Memory B cell (primary cell): ENCODE data around the gene CCDC177.

ENCODE experiments used
- ATAC-seq: fragments of 150-1000 bp; cut with Tn5 transposase; 2 replicates; pipeline ENCODE4 v1.10.0; 2021; ENCODE audit warnings: low read depth, mild to moderate bottlenecking, moderate library complexity
- DNase-seq, 2 donors: peaks; one replicate each; pipeline ENCODE4 v3.0.0; 2022; ENCODE audit warnings: low spot score in 2 of 2
- H3K27ac Mint-ChIP-seq: one replicate; pipeline ENCODE4 v1.8.0; 2022; ENCODE audit warnings: mild to moderate bottlenecking, moderate library complexity, mixed read lengths
- H3K27me3 Mint-ChIP-seq: one replicate; pipeline ENCODE4 v1.8.0; 2022; ENCODE audit warnings: mixed read lengths
- H3K36me3 Mint-ChIP-seq: one replicate; pipeline ENCODE4 v1.8.0; 2022; ENCODE audit warnings: mild to moderate bottlenecking, mixed read lengths
- H3K4me1 Mint-ChIP-seq: one replicate; pipeline ENCODE4 v1.8.0; 2022; ENCODE audit warnings: mixed read lengths
- H3K4me3 Mint-ChIP-seq: one replicate; pipeline ENCODE4 v1.8.0; 2022; ENCODE audit warnings: mild to moderate bottlenecking, moderate library complexity, mixed read lengths
- H3K9me3 Mint-ChIP-seq: one replicate; pipeline ENCODE4 v1.8.0; 2022; ENCODE audit warnings: mixed read lengths

CCDC177 gene

GRCh38 chr14:69584389-69584788 is 9.7 kb upstream of the CCDC177 start:
- Mint-ChIP-seq H3K27me3 (peaks cover 2% of the 10 kb centered on the region), H3K4me3 (no peak overlapping the region), H3K4me1 (peaks cover 8% of the 10 kb centered on the region), H3K36me3 (no peaks in the 10 kb centered on the region), H3K27ac (no peak overlapping the region), H3K9me3 (no peaks in the 10 kb centered on the region)
- no peak for DNase-seq
- no peak for ATAC-seq

DNA sequence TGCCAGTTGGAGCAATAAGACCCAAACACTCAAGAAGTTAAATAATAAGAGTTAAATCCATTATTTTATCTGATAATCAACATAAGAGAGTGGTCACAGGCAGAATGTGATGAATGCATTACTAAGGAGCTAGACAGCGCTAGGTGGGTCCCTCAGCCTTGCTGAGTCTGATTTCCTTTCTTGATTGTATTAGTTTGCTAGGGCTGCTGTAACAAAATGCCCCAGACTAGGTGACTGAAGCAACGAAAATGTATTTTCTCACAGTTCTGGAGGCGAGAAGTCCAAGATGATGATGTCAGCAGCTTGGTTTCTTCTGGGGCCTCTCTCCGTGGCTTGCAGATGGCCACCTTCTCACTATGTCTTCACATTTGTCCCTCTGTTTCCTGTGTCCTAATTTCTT is 8.2 kb upstream of the CCDC177 start:
- Mint-ChIP-seq H3K4me1 (peaks cover 8% of the 10 kb centered on the region), H3K9me3 (no peaks in the 10 kb centered on the region), H3K27ac (no peak overlapping the region), H3K36me3 (no peaks in the 10 kb centered on the region), H3K4me3 (no peak overlapping the region), H3K27me3 (peaks cover 2% of the 10 kb centered on the region)
- DNase-seq, result no peak
- no peak for ATAC-seq

DNA sequence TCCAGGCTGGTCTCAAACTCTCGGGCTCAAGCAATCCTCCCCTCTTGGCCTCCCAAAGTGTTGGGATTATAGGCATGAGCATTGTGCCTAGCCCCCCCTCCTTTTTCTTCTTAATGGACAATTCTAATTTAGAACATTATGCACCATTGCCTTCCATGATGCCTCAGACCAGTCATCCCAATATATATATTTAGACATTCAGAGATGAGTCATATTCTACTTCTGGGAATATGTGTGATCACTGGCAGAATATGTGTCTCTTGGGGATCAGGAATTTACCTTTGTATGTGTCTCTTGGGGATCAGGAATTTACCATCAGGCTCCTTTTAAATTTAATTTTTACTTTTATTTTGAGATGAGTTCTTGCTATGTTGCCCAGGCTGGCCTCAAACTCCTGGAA is 7.5 kb upstream of the CCDC177 start:
- Mint-ChIP-seq H3K9me3 (no peaks in the 10 kb centered on the region), H3K27ac (no peak overlapping the region), H3K36me3 (no peaks in the 10 kb centered on the region), H3K27me3 (peaks cover 2% of the 10 kb centered on the region), H3K4me1 (peaks cover 8% of the 10 kb centered on the region), H3K4me3 (no peak overlapping the region)
- no peak for DNase-seq
- no peak for ATAC-seq

GRCh38 chr14:69581316-69581935 is 6.8 kb upstream of the CCDC177 start:
- Mint-ChIP-seq H3K9me3 (no peaks in the 10 kb centered on the region), H3K4me1 (peaks cover 8% of the 10 kb centered on the region), H3K27ac (no peak overlapping the region), H3K36me3 (no peaks in the 10 kb centered on the region), H3K4me3 (no peak overlapping the region), H3K27me3 (peaks cover 7% of the 10 kb centered on the region)
- no peak for ATAC-seq
- DNase-seq, result no peak

- H3K4me1 Mint-ChIP-seq, result peaks cover 8% of the 10 kb centered on the region
- no peak for DNase-seq
- H3K27ac Mint-ChIP-seq, result no peak overlapping the region
- H3K9me3 Mint-ChIP-seq, result no peaks in the 10 kb centered on the region
- peak; percentile 37 for ATAC-seq
- no peak overlapping the region for H3K4me3 Mint-ChIP-seq
- H3K36me3 Mint-ChIP-seq, result no peaks in the 10 kb centered on the region
- H3K27me3 Mint-ChIP-seq, result peaks cover 13% of the 10 kb centered on the region
Measured at GRCh38 chr14:69580009-69580577, 5.4 kb upstream of the CCDC177 start.

DNA sequence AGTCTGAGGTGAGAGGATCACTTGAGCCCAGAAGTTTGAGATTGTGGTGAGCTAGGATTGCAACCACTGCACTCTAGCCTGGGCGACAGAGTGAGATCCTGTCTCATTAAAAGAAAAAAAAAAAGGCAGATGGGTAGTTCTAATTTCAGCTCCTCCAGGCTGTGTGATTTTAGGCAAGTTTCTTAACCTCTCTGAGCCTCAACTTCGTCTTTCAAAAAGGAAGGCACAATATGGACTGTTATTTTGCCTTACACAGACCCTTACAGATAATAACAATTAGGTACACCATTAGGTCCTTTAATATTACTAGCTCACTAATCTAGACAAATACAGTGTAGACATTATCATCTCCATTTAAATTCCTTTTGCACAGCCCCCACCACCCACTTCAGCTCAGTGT is 4.8 kb upstream of the CCDC177 start:
- Mint-ChIP-seq H3K27ac (no peak overlapping the region), H3K36me3 (no peaks in the 10 kb centered on the region), H3K4me1 (peaks cover 7% of the 10 kb centered on the region), H3K9me3 (no peaks in the 10 kb centered on the region), H3K27me3 (peaks cover 16% of the 10 kb centered on the region), H3K4me3 (no peak overlapping the region)
- DNase-seq, result no peak
- no peak for ATAC-seq

DNA sequence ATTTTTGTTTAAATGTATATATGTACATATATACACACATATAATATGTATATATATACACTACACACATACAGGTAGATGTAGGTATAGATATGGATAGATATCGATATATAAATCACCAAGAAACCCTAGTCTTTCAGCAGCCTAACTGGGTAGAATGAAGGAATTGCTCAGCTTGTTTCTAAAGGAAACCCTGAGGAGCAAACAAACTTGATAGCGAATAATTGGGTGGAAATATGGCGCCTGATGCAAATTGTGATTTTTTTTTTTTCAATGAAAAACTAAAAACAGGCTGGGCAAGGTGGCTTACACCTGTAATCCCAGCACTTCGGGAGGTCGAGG is 254 bp upstream of the CCDC177 start:
- H3K4me3 Mint-ChIP-seq, result peak overlapping the region; percentile 83

DNA sequence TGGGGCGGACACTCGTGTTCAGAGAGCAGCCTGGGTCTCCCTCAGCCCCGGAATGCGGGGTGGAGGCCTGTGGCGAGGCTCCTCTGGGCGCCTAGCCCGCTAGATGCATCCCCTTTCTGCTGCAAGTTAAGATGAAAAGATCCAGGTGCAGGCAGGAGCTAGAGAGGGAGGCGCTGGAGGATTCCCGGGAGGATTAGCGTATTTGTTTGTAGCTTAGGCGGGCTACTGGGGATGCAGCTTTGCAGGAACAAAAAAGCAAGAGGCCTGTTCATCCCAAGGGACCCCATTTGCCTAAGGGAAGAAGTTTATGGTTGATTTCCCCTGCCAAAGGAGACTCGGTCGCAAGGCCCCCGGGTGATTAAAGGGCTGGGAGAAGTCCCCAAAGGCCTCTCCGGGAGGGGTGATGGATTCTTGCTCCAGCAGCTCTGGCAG is 824 bp downstream of the CCDC177 start:
- no peak for DNase-seq
- H3K4me1 Mint-ChIP-seq, result peaks cover 8% of the 10 kb centered on the region
- H3K9me3 Mint-ChIP-seq, result no peaks in the 10 kb centered on the region
- no peaks in the 10 kb centered on the region for H3K36me3 Mint-ChIP-seq
- H3K27ac Mint-ChIP-seq, result no peak overlapping the region
- peak overlapping the region; percentile 73 for H3K4me3 Mint-ChIP-seq
- H3K27me3 Mint-ChIP-seq, result peaks cover 24% of the 10 kb centered on the region
- no peak for ATAC-seq

More for the DNA sequence above, 254 bp upstream of the CCDC177 start:
- Mint-ChIP-seq H3K27ac (no peak overlapping the region), H3K4me1 (peaks cover 8% of the 10 kb centered on the region), H3K27me3 (peaks cover 22% of the 10 kb centered on the region), H3K36me3 (no peaks in the 10 kb centered on the region), H3K9me3 (no peaks in the 10 kb centered on the region)
- ATAC-seq, result peak; percentile 11
- no peak for DNase-seq

DNA sequence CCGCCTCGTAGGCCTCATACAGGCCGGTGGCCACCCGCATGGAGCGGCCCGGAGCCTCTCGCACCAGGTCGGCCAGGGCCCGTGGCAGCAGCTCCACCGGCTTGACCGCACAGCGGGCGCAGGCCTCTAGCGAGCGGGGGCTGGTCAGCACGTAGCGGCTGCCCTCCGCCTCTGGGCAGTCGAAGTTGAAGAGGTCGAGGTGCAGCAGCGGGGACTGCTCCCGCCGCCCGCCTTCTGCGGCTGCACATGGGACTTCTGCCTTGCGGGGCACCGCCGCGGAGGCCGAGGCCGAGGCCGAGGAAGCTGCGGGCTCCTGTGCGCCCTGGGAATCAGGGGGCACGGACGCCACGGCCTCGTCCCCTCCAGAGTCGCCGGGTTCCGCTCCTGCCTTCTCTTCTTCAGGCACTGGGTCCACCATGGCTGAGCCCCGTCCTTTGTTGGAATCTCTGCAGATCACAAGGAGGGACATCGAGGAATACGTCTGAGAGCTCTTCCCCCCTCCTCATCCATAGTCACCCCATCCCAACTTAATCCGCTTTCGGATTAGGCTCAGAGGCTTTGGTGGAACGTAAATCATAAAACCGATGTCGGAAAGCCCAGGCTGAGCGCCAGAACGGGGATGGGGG is 1.4 kb downstream of the CCDC177 start:
- H3K27ac Mint-ChIP-seq, result no peak overlapping the region
- no peaks in the 10 kb centered on the region for H3K9me3 Mint-ChIP-seq
- H3K4me1 Mint-ChIP-seq, result peaks cover 8% of the 10 kb centered on the region
- H3K27me3 Mint-ChIP-seq, result peaks cover 26% of the 10 kb centered on the region
- H3K4me3 Mint-ChIP-seq, result peak overlapping the region; percentile 73
- ATAC-seq, result no peak
- no peaks in the 10 kb centered on the region for H3K36me3 Mint-ChIP-seq
- DNase-seq, result no peak

- Mint-ChIP-seq H3K4me1 (peaks cover 8% of the 10 kb centered on the region), H3K27me3 (peaks cover 29% of the 10 kb centered on the region), H3K4me3 (peak overlapping the region; percentile 50), H3K36me3 (no peaks in the 10 kb centered on the region), H3K9me3 (no peaks in the 10 kb centered on the region), H3K27ac (no peak overlapping the region)
- ATAC-seq (no peak), DNase-seq (no peak)
Measured at GRCh38 chr14:69572841-69573135, 1.9 kb downstream of the CCDC177 start.

DNA sequence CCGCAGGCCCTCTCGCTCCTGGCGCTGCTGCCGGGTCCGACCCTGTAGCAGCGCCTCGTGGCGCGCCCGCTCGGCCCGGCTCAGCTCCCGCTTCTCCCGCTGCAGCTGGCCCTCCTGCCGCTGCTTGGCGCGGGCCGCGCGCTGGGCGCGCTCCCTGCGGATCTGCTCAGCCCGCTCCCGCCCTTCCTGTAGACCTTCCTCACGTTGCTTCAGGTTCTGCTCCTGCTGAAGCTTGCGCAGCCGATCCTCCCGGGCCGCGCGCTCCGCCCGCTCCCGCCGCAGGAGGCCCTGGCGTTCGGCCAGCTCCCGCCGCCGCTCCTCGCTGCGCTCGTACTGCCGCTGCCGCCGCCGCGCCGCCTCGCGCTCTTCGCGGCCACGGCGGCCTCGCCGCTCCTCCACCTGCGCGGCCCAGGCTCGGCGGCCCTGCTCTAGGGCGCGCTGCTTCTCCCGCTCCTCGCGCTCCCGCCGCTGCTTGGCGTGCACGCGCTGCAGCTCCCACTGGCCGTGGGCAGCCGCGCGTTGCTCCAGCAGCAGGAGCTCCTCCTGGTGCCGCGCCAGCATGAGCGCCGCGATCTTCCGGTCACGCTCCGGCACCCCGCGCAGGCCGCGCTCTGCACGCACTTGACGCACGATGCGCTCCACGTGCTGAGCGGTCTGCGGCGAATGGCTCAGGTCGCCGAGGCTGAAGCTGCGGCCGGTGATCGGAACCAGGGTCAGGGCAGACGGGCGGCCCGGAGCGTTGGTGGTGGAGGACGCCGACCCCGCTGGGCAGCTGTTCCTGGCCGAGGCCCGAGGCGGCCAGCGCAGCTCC is 2.4 kb downstream of the CCDC177 start:
- peaks cover 8% of the 10 kb centered on the region for H3K4me1 Mint-ChIP-seq
- H3K27ac Mint-ChIP-seq, result no peak overlapping the region
- no peaks in the 10 kb centered on the region for H3K36me3 Mint-ChIP-seq
- ATAC-seq, result no peak
- H3K27me3 Mint-ChIP-seq, result peaks cover 33% of the 10 kb centered on the region
- no peak for DNase-seq
- peak overlapping the region; percentile 50 for H3K4me3 Mint-ChIP-seq
- no peaks in the 10 kb centered on the region for H3K9me3 Mint-ChIP-seq

GRCh38 chr14:69571449-69572029 is 3.1 kb downstream of the CCDC177 start:
- Mint-ChIP-seq H3K27me3 (peaks cover 29% of the 10 kb centered on the region), H3K9me3 (no peaks in the 10 kb centered on the region), H3K36me3 (no peaks in the 10 kb centered on the region), H3K27ac (no peak overlapping the region), H3K4me1 (peaks cover 8% of the 10 kb centered on the region), H3K4me3 (no peak overlapping the region)
- DNase-seq (no peak), ATAC-seq (no peak)

DNA sequence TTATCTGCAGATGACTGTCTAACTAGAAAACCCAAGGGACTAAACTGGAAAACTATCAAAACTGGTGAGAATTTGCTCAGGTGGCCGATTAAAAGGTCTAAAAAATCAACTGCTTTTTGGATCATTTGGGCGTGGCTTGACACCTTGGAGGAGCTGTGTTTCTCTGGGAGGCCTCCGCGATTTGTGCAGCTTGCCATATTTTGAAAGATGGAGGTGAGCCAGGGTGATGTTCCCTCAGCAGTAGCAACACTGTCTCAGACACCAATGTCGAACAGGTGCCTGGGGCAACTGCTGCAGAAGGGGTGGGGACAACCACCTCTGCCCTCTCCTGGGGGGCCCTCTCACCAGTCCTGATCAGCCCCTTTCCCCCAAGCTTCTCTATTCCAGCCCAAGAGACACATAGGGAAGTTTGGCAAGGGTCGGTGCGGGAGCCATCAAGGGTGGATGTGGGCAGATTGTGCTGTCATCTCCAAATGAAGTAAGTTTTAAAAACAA is 3.8 kb downstream of the CCDC177 start:
- H3K9me3 Mint-ChIP-seq, result no peaks in the 10 kb centered on the region
- H3K4me3 Mint-ChIP-seq, result peak overlapping the region; percentile 32
- peaks cover 8% of the 10 kb centered on the region for H3K4me1 Mint-ChIP-seq
- no peaks in the 10 kb centered on the region for H3K36me3 Mint-ChIP-seq
- ATAC-seq, result no peak
- no peak overlapping the region for H3K27ac Mint-ChIP-seq
- peaks cover 24% of the 10 kb centered on the region for H3K27me3 Mint-ChIP-seq
- DNase-seq, result no peak

DNA sequence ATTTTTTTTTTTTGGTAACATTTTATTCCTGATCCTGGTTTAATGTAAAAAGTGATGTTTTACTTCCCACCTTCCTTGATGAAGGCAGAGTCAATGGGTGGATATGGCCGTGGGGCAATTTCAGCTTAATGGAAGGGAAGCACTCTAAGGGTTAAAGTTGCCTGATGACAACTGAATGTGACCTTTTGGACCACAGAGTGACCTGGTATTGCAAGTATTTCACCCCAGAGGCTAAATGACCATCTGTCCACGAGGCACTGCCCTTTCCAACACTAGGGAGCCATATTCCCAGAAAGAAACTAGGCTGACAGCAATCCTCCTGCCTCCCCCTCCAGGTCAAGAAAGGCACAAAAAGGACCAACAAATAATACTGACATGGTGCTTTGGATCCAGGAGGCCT is 4.8 kb downstream of the CCDC177 start:
- Mint-ChIP-seq H3K27ac (no peak overlapping the region), H3K36me3 (no peaks in the 10 kb centered on the region), H3K9me3 (no peaks in the 10 kb centered on the region), H3K27me3 (peaks cover 22% of the 10 kb centered on the region), H3K4me1 (peaks cover 8% of the 10 kb centered on the region), H3K4me3 (no peak overlapping the region)
- ATAC-seq (no peak), DNase-seq (no peak)
